ENCODE results near the gene UBR4.

DNA sequence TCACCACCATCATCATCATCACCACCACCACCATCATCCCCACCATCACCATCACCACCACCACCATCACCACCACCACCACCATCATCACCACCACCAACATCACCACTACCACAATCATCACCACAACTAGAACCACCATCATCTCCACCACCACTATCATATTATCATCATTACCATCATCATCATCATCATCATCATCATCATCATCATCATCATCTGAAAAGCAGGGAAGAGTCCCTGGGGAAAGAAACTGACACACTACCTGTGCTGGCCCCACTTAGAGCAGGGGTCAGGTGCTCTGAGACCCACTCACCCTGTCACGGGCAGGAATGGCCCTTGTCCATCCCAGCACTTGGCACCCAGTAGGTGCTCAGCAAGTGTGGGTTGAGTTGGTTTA, 148.7 kb downstream of the UBR4 start:
- TF ChIP-seq EZH2 (IDR thresholded peaks at IDR 0.05) (no peak), POLR2AphosphoS5 (IDR thresholded peaks at IDR 0.05; ENCODE audit: borderline replicate concordance, low read depth, low read length) (no peak), FOXP2 (optimal IDR thresholded peaks at IDR 0.05; ENCODE audit: control extremely low read depth, extremely low read length, insufficient read depth) (no peak)

Data from SK-N-MC (cell line).